Gastrocnemius medialis (tissue), 4 donors: Measurements from ENCODE around the gene TFR2. TPM values are rescaled to one million over a fixed set of nuclear protein-coding genes. Genes with fewer than 3 reads are reported as not detected.

Source experiments
- ATAC-seq, 2 donors: fragments of 150-250 bp; one replicate each; pipeline ENCODE4 v1.9.1; 2016
- DNase-seq, 2 donors: peaks; one replicate each; pipeline ENCODE4 v3.0.0-alpha.2; 2019
- H3K27ac ChIP-seq, 4 donors: fragments of 200-600 bp; sonication (generic); 1 replicate in 1 of 4; 2 replicates in 3 of 4; pipeline ENCODE4 v1.5.1; 2016 to 2018; ENCODE audit warnings: mild to moderate bottlenecking in 2 of 4, moderate library complexity in 1 of 4
- H3K27me3 ChIP-seq, 3 donors: fragments of 200-600 bp; sonication (generic) in 2 of 3; 1 replicate in 1 of 3; 2 replicates in 2 of 3; pipeline versions ENCODE4 v1.5.1 to v1.6.0; 2016 to 2019; ENCODE audit warnings: mild to moderate bottlenecking in 1 of 3, moderate library complexity in 1 of 3
- H3K36me3 ChIP-seq, 2 donors: fragments of 200-600 bp; sonication (generic) in 1 of 2; one replicate each; pipeline ENCODE4 v1.5.1; 2017 to 2018
- H3K4me1 ChIP-seq, 2 donors: fragments of 200-600 bp; sonication (generic) in 1 of 2; one replicate each; pipeline ENCODE4 v1.5.1; 2016 to 2017; ENCODE audit warnings: mild to moderate bottlenecking in 2 of 2
- H3K4me3 ChIP-seq, 4 donors: fragments of 200-600 bp; sonication (generic) in 3 of 4; 1 replicate in 1 of 4; 2 replicates in 3 of 4; pipeline ENCODE4 v1.5.1; 2016 to 2019; ENCODE audit warnings: mild to moderate bottlenecking in 2 of 4
- H3K9me3 ChIP-seq, 3 donors: fragments of 200-600 bp; sonication (generic) in 2 of 3; 1 replicate in 1 of 3; 2 replicates in 2 of 3; pipeline ENCODE4 v1.5.1; 2016 to 2019
- POLR2A ChIP-seq, 2 donors: fragments of 450-650 bp; IDR thresholded peaks; one replicate each; pipeline ENCODE4 v1.6.1; 2017; ENCODE audit warnings: antibody characterized with exemption in 2 of 2, mild to moderate bottlenecking in 2 of 2, moderate library complexity in 2 of 2
- in situ Hi-C, 4 donors: fragments of 200-750 bp; cut with MboI; loops; one replicate each; pipeline versions ENCODE4 v1.15.0 to v1.8.0; 2017; ENCODE audit warnings: low sequenced_read_pairs in 4 of 4
- intact Hi-C: fragments of 100-400 bp; cut with DNase I; formaldehyde crosslinking; loops from one replicate; pipeline ENCODE4 v1.15.1; 2023; ENCODE audit warnings: low total_unique reads
- total RNA-seq, 4 donors: library from RNA; depleted of rRNA; stranded (reverse); fragments of >200 nt; gene quantifications; one replicate each; pipeline versions ENCODE4 v1.1.0 to v1.2.3, GENCODE V29; 2016
- TF ChIP-seq, protein P1 (sequence below), 5 experiments: fragments of 450-650 bp in 3 of 5; fragments of 200-600 bp in 2 of 5; sonication (generic) in 2 of 5; IDR thresholded peaks in 4 of 5; conservative IDR thresholded peaks in 1 of 5; 1 replicate in 4 of 5; 2 replicates in 1 of 5; pipeline ENCODE4 v1.5.1; 2016 to 2019; ENCODE audit warnings: antibody characterized with exemption in 5 of 5, mild to moderate bottlenecking in 3 of 5, moderate library complexity in 3 of 5

TFR2 gene
- total RNA-seq, 4 donors from 2014 or later: 1.0 to 1.3 TPM; not detected in 2

DNA sequence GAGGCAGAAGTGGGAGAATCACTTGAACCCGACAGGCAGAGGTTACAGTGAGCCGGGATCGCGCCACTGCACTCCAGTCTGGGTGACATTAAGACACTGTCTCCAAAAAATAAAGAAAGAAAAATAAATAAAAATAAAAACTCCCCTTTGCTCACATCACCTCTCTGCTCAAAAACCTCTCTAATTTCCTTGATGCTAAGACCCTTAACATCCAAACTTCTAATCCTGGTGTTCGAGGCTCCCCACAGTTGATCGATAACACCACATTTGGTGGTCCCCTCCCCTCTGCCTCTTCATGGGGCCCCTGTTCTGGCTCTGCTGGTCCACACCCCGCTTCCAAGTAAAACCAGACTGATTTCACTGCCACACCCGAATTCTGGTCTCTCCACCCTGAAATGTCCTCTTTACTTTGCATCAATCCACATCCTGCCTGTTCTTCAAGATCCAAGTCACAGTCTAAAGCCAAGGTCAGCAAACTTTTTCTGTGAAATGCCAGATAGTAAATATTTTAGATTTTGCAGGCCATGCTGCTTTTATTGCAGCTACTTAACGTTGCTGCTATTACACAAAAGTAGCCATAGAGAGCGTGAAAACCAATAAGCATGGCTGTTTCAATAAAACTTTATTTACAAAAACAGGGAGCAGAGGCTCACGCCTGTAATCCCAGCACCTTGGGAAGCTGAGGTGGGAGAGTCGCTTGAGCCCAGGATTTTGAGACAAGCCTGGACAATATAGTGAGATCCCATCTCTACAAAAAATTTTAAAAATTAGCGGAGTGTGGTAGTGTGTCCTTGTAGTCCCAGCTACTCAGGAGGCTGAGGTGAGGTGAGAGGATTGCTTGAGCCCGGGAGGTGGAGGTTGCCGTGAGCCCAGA, 17.2 kb downstream of the TFR2 start:
- DNase-seq (no peak), ATAC-seq (no peak)
- Histone ChIP-seq H3K27me3 (peaks cover 5 to 15% (median 13%) of the 10 kb centered on the region in 3 donors), H3K27ac (no peak overlapping the region), H3K36me3 (no peaks in the 10 kb centered on the region), H3K9me3 (no peaks in the 10 kb centered on the region), H3K4me3 (no peak overlapping the region), H3K4me1 (peaks cover 3% of the 10 kb centered on the region in 2 donors)
- TF ChIP-seq, protein P1, sequence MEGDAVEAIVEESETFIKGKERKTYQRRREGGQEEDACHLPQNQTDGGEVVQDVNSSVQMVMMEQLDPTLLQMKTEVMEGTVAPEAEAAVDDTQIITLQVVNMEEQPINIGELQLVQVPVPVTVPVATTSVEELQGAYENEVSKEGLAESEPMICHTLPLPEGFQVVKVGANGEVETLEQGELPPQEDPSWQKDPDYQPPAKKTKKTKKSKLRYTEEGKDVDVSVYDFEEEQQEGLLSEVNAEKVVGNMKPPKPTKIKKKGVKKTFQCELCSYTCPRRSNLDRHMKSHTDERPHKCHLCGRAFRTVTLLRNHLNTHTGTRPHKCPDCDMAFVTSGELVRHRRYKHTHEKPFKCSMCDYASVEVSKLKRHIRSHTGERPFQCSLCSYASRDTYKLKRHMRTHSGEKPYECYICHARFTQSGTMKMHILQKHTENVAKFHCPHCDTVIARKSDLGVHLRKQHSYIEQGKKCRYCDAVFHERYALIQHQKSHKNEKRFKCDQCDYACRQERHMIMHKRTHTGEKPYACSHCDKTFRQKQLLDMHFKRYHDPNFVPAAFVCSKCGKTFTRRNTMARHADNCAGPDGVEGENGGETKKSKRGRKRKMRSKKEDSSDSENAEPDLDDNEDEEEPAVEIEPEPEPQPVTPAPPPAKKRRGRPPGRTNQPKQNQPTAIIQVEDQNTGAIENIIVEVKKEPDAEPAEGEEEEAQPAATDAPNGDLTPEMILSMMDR (IDR thresholded peaks at IDR 0.05 in 4 of 5, conservative IDR thresholded peaks at IDR 0.05 in 1 of 5): no peak
- TF ChIP-seq POLR2A (IDR thresholded peaks at IDR 0.05): no peak
- in situ Hi-C loops: no loop called here
- intact Hi-C loops: no loop called here

DNA sequence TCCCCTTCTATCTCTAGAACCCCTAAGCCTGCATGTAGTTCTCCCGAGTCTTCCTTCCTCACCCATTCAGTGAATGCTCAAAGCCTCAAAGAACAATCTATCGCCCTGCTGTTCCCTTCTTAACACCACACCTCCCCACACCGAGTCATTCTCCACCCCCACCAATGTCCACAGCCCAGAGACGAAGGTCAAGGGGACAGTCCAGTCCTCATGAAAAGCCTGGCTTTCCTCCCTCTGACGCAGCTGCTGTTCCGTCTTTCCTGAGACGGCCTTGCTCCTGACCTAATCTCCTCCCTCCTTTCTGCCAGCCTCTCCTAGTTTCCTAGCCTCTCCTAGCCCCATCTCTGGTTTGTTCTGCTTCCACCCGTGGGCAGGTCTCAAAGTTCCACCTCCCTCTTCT, 19.8 kb downstream of the TFR2 start:
- Histone ChIP-seq H3K9me3 (no peaks in the 10 kb centered on the region), H3K36me3 (no peaks in the 10 kb centered on the region), H3K4me1 (no peaks in the 10 kb centered on the region), H3K27ac (no peak overlapping the region), H3K27me3 (peaks cover 0 to 9% (median 4%) of the 10 kb centered on the region in 3 donors), H3K4me3 (no peak overlapping the region)
- in situ Hi-C loops (no loop called here), intact Hi-C loops (no loop called here)
- no peak for TF ChIP-seq POLR2A (IDR thresholded peaks at IDR 0.05)
- TF ChIP-seq, protein P1 (IDR thresholded peaks at IDR 0.05 in 4 of 5, conservative IDR thresholded peaks at IDR 0.05 in 1 of 5): no peak
- no peak for ATAC-seq
- no peak for DNase-seq

DNA sequence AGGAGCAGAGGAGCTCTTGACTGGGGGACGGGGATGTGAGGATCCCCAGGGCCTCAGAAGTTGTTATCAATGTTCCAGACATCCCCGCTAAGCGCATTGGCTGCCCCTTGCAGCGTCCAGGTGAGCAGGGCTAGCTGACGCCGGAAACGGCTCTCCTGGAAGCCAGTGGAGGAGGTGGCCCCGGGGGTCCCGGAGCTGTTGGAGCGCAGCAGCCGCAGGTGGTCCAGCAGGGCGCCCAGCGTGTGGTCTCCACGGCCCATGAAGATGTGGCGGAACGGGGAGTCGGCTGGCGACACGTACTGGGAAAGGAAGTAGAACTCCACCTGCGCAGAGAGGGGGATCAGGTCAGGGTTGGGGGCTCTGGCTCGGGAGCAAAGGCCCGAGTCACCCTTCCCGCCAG, 20.5 kb downstream of the TFR2 start:
- Histone ChIP-seq H3K27me3 (peaks cover 0 to 3% (median 2%) of the 10 kb centered on the region in 3 donors), H3K36me3 (no peaks in the 10 kb centered on the region), H3K9me3 (no peaks in the 10 kb centered on the region), H3K4me1 (no peaks in the 10 kb centered on the region), H3K27ac (no peak overlapping the region), H3K4me3 (no peak overlapping the region)
- DNase-seq (no peak), ATAC-seq (no peak)
- intact Hi-C loops: no loop called here
- no peak for TF ChIP-seq POLR2A (IDR thresholded peaks at IDR 0.05)
- TF ChIP-seq, protein P1 (IDR thresholded peaks at IDR 0.05 in 4 of 5, conservative IDR thresholded peaks at IDR 0.05 in 1 of 5): no peak
- in situ Hi-C loops: no loop called here

DNA sequence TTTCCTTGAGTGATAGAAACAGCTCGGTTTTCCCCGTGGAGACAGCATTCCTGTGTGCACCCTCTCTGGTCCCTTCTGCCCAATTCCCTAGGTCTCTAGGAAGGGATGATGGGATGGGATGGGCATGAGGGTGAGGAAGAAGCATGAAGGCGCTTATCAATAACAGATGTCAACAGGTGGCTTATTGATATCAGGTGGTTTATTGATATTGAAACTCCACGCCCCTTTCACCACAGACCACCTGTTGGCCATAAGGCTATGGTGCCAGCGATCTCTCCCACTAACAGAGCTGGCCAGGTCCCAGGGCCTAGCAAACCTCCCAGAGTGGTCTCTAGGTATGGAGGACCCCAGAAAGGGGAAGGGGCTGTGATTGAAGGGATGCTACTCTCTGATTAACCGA, 21.1 kb downstream of the TFR2 start:
- in situ Hi-C loops (no loop called here), intact Hi-C loops (no loop called here)
- Histone ChIP-seq H3K36me3 (no peaks in the 10 kb centered on the region), H3K9me3 (no peaks in the 10 kb centered on the region), H3K27ac (no peak overlapping the region), H3K4me1 (no peaks in the 10 kb centered on the region), H3K4me3 (no peak overlapping the region), H3K27me3 (no peaks in the 10 kb centered on the region)
- no peak for DNase-seq
- TF ChIP-seq, protein P1 (IDR thresholded peaks at IDR 0.05 in 4 of 5, conservative IDR thresholded peaks at IDR 0.05 in 1 of 5): no peak
- no peak for TF ChIP-seq POLR2A (IDR thresholded peaks at IDR 0.05)
- ATAC-seq: no peak
